ENCODE results near the gene MUL1.

Gene MUL1

DNA sequence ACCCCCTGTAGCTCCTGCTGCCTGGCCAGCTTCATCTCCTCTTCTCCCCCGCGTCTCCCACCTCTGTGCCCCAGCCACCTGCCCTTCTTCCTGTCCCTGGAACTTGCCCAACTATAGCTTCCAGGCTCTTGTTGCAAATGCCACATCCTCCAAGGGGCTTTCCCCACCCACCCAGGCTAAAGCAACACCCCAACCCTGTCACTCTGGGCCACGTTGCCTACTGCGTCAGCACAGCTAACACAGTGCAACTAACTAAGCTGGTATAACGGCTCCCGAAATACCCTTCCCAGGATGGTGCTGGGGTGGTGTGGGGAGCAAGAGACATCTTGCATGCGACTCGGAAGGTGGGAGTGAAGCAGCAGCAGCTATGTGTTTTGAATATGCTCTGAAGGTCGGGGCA is 41.7 kb downstream of the MUL1 start:
- no peak for DNase-seq

DNA sequence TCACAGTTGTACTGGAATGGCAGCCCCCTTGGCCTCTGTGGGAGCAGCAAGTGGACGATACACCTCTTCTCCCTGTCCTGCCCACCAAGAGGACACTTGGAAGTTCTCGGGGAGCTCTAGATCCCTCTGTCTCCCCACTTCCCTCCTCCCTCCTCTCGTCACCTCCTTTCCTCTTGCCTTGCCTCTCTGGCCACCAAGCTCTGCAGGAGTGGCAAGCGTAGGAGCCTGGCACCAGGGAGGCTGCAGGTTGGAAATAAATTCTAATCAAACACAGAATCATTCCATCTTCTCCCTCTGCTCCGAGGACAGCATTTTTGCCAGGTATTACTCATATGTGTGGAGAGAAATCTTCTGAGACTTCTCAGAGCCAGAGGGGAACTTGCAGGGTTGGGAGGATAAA is 42.8 kb downstream of the MUL1 start:
- no peak for DNase-seq

DNA sequence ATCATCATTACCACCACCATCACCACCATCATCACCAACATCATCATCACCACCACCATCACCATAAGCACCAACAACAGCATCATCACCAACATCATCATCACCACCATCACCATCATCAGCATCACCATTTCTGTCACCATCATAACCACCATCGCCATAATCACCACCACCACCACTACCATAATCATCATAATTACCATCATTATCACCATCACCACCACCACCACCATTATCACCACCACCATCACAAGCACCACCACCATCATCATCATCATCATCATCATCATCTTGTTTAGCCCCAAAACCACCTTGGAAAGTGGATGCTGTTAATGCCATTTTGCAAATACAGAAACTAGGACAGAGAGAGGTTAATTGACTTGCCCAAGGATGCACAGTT is 44.4 kb downstream of the MUL1 start:
- DNase-seq = no peak

DNA sequence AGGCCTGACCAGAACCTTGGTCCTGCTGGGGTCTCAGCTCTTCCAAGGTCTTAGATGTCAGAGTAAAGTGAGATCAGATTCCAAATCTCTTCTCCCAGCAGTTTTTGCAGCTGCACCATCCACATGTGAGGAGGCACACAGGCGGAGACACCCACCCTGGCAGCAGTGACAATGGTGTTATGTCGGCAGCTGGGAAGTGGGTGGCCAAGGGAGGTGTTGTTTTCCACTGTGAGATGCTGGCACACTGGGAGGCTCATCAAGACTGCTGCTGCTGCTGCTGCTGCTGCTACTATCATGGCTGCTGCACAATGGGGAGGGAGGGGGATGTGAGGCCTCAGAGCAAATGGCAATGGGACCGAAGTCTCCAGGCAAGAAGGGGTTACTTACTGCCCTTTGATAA is 45.6 kb downstream of the MUL1 start:
- DNase-seq = no peak

DNA sequence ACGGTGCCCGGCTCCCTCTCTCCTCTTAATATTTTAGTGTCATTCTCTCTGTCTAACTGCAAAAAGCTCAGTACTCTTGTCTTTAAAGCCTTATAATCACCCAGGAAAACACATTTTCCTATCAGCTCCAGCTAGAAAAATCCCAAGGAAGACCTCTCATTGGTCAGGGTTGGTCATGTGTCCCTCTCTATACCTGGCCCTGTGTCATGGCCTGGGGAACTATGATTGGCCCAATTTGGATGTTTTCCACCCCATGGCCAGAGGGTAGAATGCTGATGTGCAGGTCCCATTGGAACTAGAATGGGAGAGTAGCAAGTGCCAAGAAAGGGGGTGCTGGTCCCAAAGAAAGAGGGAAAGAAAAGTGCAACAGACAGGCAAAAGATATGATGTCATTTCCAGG is 49.2 kb downstream of the MUL1 start:
- DNase-seq = no peak

DNA sequence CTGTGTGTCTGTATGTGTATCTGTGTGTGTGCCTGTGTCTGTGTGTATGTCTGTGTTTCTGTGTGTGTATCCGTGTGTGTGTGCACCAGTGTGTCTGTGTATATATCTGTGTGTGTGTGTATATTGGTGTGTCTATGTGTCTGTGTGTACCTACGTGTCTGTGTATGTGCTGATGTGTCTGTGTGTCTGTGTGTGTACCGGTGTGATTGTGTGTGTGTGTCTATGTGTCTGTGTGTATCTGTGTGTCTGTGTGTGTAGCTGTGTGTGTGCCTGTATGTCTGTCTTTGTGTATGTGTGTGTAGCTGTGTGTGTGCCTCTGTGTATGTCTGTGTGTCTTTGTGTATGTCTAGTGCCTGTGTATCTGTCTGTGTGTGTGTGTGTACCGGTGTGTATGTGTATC is 53.9 kb downstream of the MUL1 start:
- DNase-seq = no peak

DNA sequence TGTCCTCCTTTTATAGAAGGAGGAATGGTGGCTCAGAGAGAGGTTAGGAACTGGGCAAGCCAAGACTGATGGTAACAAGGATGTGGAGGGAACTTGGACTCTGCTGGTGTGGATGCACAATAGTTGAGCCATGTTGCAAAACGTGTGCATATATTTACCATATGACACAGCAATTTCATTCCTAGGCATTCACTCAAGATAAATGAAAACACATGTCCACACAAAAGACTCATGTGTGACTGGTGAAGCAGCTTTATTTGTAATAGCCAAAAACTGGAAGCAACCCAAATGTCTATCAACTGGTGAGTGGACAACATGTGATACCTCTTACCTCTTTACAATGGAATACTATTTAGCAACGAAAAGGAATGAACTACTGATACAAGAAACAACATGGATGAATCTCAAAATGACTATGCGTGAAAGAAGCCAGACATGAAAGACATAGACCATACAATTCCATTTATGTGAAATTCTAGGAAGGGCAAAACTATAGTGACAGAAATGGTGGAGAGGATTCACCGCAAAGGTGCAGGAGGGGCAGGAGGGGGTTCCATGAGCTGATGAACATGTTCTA is 58.1 kb downstream of the MUL1 start:
- DNase-seq = no peak
